DOHH2 (cell line): Measurements from ENCODE around the gene KIAA1191.

Source experiments
- H3F3A ChIP-seq: fragments of 200-600 bp; sonication (generic), shearing (Covaris generic); 2 replicates; pipeline ENCODE4 v1.6.0; 2016; ENCODE audit warnings: antibody characterized with exemption, mild to moderate bottlenecking; ENCODE audit not compliant: control insufficient read depth, insufficient read depth
- H3K27ac ChIP-seq: fragments of 200-600 bp; sonication (generic); 2 replicates; pipeline ENCODE4 v1.5.1; 2014; ENCODE audit warnings: low read depth, mild to moderate bottlenecking, low read length, moderate library complexity
- H3K27me3 ChIP-seq: fragments of 200-600 bp; sonication (generic); 2 replicates; pipeline ENCODE4 v1.6.1; 2014; ENCODE audit warnings: mild to moderate bottlenecking, low read length, mixed read lengths; ENCODE audit not compliant: control insufficient read depth
- H3K36me3 ChIP-seq: fragments of 200-600 bp; sonication (generic); 2 replicates; pipeline ENCODE4 v1.6.1; 2014; ENCODE audit warnings: mild to moderate bottlenecking, low read length, moderate library complexity, mixed read lengths; ENCODE audit not compliant: control insufficient read depth
- H3K4me1 ChIP-seq: fragments of 200-600 bp; sonication (generic); 2 replicates; pipeline ENCODE4 v1.6.1; 2014; ENCODE audit warnings: mild to moderate bottlenecking, low read length, mixed read lengths; ENCODE audit not compliant: control insufficient read depth
- H3K4me2 ChIP-seq: fragments of 200-600 bp; sonication (generic); 2 replicates; pipeline ENCODE4 v1.6.0; 2014; ENCODE audit warnings: mild to moderate bottlenecking, low read length, moderate library complexity
- H3K4me3 ChIP-seq: fragments of 200-600 bp; sonication (generic); 2 replicates; pipeline ENCODE4 v1.5.1; 2014; ENCODE audit warnings: mild to moderate bottlenecking, low read length, mixed read lengths
- H3K79me2 ChIP-seq: fragments of 200-600 bp; sonication (generic); 2 replicates; pipeline ENCODE4 v1.6.1; 2014; ENCODE audit warnings: mild to moderate bottlenecking, low read length, mixed read lengths; ENCODE audit not compliant: control insufficient read depth
- H3K9me2 ChIP-seq: fragments of 200-600 bp; sonication (generic); replicated peaks from 2 replicates; pipeline ENCODE4 v1.6.1; 2014; ENCODE audit warnings: mild to moderate bottlenecking, low read length, mixed read lengths; ENCODE audit not compliant: control insufficient read depth
- H3K9me3 ChIP-seq: fragments of 200-600 bp; sonication (generic); 2 replicates; pipeline ENCODE4 v1.6.1; 2014; ENCODE audit warnings: antibody characterized with exemption, low read length, mixed read lengths; ENCODE audit not compliant: control insufficient read depth, insufficient read depth
- H4K20me1 ChIP-seq: fragments of 200-600 bp; sonication (generic); 2 replicates; pipeline ENCODE4 v1.6.0; 2014; ENCODE audit warnings: low read depth, mild to moderate bottlenecking, antibody characterized with exemption, low read length, moderate library complexity; ENCODE audit not compliant: control insufficient read depth, insufficient read depth
- EZH2phosphoT487 ChIP-seq: fragments of 200-600 bp; sonication (generic); IDR thresholded peaks from 2 replicates; pipeline ENCODE4 v1.6.1; 2017; ENCODE audit warnings: borderline replicate concordance, mild to moderate bottlenecking, antibody characterized with exemption, low read length, moderate library complexity, mixed read lengths
- TF ChIP-seq, protein P1 (sequence below): fragments of 200-600 bp; sonication (generic); IDR thresholded peaks from one replicate; pipeline ENCODE4 v1.5.1; 2014; ENCODE audit warnings: antibody characterized with exemption, mild to moderate bottlenecking, low read depth, low read length; ENCODE audit not compliant: poor library complexity, severe bottlenecking

KIAA1191 gene

DNA sequence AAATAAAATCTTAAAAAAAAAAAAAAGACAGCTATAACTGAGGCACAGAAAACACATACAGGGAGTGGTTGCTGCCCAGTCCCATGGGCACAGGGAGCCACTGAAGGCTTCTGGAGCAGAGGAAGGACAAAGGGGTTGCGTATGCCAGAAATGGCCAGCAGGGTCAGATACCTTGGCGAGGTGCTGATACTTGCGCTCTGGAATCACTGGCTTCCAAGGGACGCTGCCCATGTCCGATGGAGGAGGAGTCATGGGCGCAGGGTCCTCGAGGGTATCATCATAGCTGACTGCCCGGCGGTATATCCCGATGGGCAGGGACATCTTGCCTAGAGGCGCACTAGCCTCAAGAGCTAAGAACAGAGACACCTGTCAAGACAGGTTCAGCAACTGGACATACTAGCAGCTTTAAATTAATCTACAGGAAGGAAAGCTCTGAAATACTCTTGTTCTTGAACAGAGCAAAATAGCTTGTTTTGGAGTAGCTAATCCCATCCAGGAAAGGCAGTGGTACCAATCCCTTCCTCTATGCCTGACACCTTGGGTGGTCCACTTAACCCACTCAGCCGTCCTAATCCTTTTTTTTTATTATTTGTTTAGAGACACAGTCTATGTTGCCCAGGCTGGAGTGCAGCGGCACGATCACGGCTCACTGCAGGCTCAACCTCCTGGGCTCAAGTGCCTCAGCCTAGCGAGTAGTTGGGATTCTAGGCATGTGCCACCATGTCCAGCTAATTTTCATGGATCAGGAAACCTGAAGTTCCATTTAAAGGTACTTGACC lies 6.0 kb downstream of the KIAA1191 start:
- TF ChIP-seq, protein P1, sequence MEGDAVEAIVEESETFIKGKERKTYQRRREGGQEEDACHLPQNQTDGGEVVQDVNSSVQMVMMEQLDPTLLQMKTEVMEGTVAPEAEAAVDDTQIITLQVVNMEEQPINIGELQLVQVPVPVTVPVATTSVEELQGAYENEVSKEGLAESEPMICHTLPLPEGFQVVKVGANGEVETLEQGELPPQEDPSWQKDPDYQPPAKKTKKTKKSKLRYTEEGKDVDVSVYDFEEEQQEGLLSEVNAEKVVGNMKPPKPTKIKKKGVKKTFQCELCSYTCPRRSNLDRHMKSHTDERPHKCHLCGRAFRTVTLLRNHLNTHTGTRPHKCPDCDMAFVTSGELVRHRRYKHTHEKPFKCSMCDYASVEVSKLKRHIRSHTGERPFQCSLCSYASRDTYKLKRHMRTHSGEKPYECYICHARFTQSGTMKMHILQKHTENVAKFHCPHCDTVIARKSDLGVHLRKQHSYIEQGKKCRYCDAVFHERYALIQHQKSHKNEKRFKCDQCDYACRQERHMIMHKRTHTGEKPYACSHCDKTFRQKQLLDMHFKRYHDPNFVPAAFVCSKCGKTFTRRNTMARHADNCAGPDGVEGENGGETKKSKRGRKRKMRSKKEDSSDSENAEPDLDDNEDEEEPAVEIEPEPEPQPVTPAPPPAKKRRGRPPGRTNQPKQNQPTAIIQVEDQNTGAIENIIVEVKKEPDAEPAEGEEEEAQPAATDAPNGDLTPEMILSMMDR, result no peak
- no peak for TF ChIP-seq EZH2phosphoT487
- Histone ChIP-seq H3K4me2 (no peak overlapping the region), H3K9me3 (no peaks in the 10 kb centered on the region), H3K27ac (no peak overlapping the region), H3K27me3 (no peaks in the 10 kb centered on the region), H3K9me2 (no peaks in the 10 kb centered on the region), H3K4me3 (no peak overlapping the region), H3F3A (peaks cover 2% of the 10 kb centered on the region; the same call in 1 of the 2 replicates), H3K79me2 (peaks cover 86% of the 10 kb centered on the region), H3K4me1 (peaks cover 9% of the 10 kb centered on the region), H4K20me1 (peaks cover 7% of the 10 kb centered on the region; the same call in 1 of the 2 replicates), H3K36me3 (peaks cover 75% of the 10 kb centered on the region)

DNA sequence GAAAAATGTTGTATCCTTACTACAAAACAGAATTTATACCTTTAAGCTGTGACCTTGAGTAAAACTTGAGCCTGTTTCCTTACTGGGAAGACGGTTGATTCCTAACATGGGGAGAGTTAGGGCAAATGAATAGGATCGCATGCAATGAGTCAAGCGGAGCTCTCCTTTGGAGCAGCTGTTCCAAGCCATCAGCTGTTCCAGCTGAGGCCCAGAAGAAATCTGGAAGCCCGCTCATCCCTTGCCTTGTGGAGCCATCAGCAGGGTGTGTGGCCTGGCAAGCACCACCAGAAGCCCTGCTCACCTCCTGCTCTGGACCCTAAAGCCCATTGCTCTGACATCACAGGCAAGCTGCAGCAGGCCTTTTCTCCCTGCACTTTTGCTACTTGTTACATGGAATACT lies 8.0 kb downstream of the KIAA1191 start:
- H3K4me3 ChIP-seq, result no peak overlapping the region
- no peak overlapping the region for H3K27ac ChIP-seq
- peaks cover 2% of the 10 kb centered on the region; the same call in 1 of the 2 replicates for H3F3A ChIP-seq
- no peaks in the 10 kb centered on the region for H3K9me2 ChIP-seq
- H3K27me3 ChIP-seq, result no peaks in the 10 kb centered on the region
- no peaks in the 10 kb centered on the region for H3K9me3 ChIP-seq
- H3K36me3 ChIP-seq, result peaks cover 89% of the 10 kb centered on the region
- H4K20me1 ChIP-seq, result peaks cover 3% of the 10 kb centered on the region; the same call in 1 of the 2 replicates
- no peak overlapping the region for H3K4me2 ChIP-seq
- peaks cover 74% of the 10 kb centered on the region for H3K79me2 ChIP-seq
- no peaks in the 10 kb centered on the region for H3K4me1 ChIP-seq
- TF ChIP-seq, protein P1, result no peak
- no peak for TF ChIP-seq EZH2phosphoT487

DNA sequence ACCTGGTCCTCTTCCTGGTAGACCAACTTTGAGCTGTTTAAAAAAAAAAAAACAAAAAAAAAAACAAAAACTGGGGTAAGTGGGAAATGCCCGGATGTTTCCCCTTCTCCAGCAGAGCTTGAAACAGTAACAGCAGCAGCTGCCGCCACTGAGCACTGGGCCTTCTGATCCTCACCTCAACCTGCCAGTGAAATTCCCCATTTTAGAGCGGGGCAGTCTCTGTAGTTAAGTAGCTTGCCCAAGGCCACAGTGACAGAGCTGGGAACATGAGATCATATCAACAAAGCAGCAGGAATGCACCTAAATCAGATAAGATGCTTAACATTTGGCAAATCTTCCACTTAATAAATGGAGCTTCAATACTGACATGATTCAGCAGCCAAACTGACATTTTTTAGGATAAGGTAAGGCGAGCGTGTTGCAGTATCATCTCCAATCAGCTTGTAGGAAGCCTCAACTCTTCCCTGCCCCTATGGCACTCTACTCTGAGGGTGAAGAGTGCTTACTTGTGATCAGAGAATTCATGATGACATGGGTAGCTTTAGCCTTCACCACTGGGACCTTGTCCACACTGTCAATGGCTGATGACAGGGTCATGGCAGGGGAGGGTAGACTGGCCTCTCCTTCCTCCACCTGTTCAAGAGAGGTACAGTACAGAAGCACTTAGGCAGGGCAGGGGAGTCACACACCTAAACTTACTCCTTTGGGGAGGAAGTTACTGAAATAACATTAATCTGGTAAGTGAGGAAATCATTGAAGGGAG lies 9.3 kb downstream of the KIAA1191 start:
- TF ChIP-seq EZH2phosphoT487, result no peak
- TF ChIP-seq, protein P1, result no peak
- H3F3A ChIP-seq, result peaks cover 2% of the 10 kb centered on the region; the same call in 1 of the 2 replicates
- H3K4me1 ChIP-seq, result no peaks in the 10 kb centered on the region
- H3K4me2 ChIP-seq, result no peak overlapping the region
- no peaks in the 10 kb centered on the region for H3K9me3 ChIP-seq
- peaks cover 92% of the 10 kb centered on the region for H3K36me3 ChIP-seq
- H3K79me2 ChIP-seq, result peaks cover 63% of the 10 kb centered on the region
- no peaks in the 10 kb centered on the region for H3K27me3 ChIP-seq
- H3K4me3 ChIP-seq, result no peak overlapping the region
- no peaks in the 10 kb centered on the region; the same call in 1 of the 2 replicates for H4K20me1 ChIP-seq
- H3K27ac ChIP-seq, result no peak overlapping the region
- no peaks in the 10 kb centered on the region for H3K9me2 ChIP-seq
